Gastroesophageal sphincter (tissue), 4 donors: ENCODE results near the gene CRISP1. TPM values are rescaled to one million over a fixed set of nuclear protein-coding genes. Genes with fewer than 3 reads are reported as not detected.

Experiments
- ATAC-seq: fragments of 150-250 bp; one replicate; pipeline ENCODE4 v1.9.1; 2016; ENCODE audit warnings: mild to moderate bottlenecking, moderate library complexity
- H3K27ac ChIP-seq, 4 donors: fragments of 200-600 bp; sonication (generic) in 3 of 4; 1 replicate in 3 of 4; 2 replicates in 1 of 4; pipeline ENCODE4 v1.5.1; 2016 to 2019
- H3K27me3 ChIP-seq: fragments of 200-600 bp; sonication (generic); one replicate; pipeline ENCODE4 v1.5.1; 2019
- H3K36me3 ChIP-seq, 2 donors: fragments of 200-600 bp; sonication (generic); one replicate each; pipeline ENCODE4 v1.5.1; 2019; ENCODE audit warnings: control low read depth in 1 of 2
- H3K4me1 ChIP-seq, 3 donors: fragments of 200-600 bp; sonication (generic); 1 replicate in 2 of 3; 2 replicates in 1 of 3; pipeline ENCODE4 v1.5.1; 2016 to 2019; ENCODE audit warnings: control low read depth in 2 of 3
- H3K4me3 ChIP-seq, 2 donors: fragments of 200-600 bp; sonication (generic); one replicate each; pipeline ENCODE4 v1.5.1; 2019; ENCODE audit warnings: mild to moderate bottlenecking in 1 of 2, moderate library complexity in 1 of 2
- H3K9me3 ChIP-seq, 3 donors: fragments of 200-600 bp; sonication (generic); one replicate each; pipeline ENCODE4 v1.5.1; 2017 to 2019; ENCODE audit warnings: control low read depth in 2 of 3
- EP300 ChIP-seq: sonication (generic); formaldehyde crosslinking; IDR thresholded peaks from one replicate; pipeline ENCODE4 v1.6.1; 2017; ENCODE audit warnings: antibody characterized with exemption, mild to moderate bottlenecking
- POLR2A ChIP-seq, 2 donors: fragments of 450-650 bp; IDR thresholded peaks; one replicate each; pipeline ENCODE4 v1.6.1; 2017; ENCODE audit warnings: antibody characterized with exemption in 2 of 2, mild to moderate bottlenecking in 2 of 2, moderate library complexity in 1 of 2
- POLR2AphosphoS5 ChIP-seq: sonication (generic); formaldehyde crosslinking; IDR thresholded peaks from one replicate; pipeline ENCODE4 v1.6.1; 2017; ENCODE audit warnings: antibody characterized with exemption
- WGBS, 2 donors: methylation state at CpG; one replicate each; pipeline ENCODE4 v1.1.5; 2018; ENCODE audit warnings: low coverage in 1 of 2; 5-methylcytosine and 5-hydroxymethylcytosine counted together
- total RNA-seq, 4 donors: library from RNA; depleted of rRNA; stranded (reverse); fragments of >200 nt; gene quantifications; one replicate each; pipeline ENCODE4 v1.1.0, GENCODE V29; 2016
- TF ChIP-seq, protein P1 (sequence below), 4 experiments: fragments of 200-600 bp in 2 of 4; fragments of 450-650 bp in 2 of 4; sonication (generic) in 1 of 4; IDR thresholded peaks; one replicate each; pipeline ENCODE4 v1.5.1; 2017 to 2019; ENCODE audit warnings: antibody characterized with exemption in 4 of 4, mild to moderate bottlenecking in 2 of 4, moderate library complexity in 2 of 4

Gene CRISP1
- total RNA-seq, 4 donors from 2014 or later, result not detected

DNA sequence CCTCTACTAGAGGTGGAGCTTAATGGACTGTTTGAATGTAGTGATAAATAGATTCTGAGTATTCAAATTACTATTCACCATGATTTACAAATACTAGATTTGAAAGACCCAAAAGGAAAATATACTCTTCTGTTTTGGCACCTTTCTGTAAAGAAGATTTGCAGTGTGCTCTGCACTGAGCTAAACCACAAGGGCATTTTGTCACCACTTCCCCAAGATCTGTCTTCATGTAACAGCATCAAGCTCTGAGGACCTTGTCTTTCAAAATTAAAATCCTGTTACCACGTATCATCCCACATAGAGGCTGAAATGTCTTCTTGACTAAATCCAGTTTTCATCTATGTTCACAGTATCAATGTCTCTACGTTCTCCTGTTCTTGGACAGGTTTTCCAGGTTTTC lies 76.0 kb downstream of the CRISP1 start:
- H3K27ac ChIP-seq, result no peak overlapping the region
- H3K4me1 ChIP-seq, result no peaks in the 10 kb centered on the region
- TF ChIP-seq, protein P1, sequence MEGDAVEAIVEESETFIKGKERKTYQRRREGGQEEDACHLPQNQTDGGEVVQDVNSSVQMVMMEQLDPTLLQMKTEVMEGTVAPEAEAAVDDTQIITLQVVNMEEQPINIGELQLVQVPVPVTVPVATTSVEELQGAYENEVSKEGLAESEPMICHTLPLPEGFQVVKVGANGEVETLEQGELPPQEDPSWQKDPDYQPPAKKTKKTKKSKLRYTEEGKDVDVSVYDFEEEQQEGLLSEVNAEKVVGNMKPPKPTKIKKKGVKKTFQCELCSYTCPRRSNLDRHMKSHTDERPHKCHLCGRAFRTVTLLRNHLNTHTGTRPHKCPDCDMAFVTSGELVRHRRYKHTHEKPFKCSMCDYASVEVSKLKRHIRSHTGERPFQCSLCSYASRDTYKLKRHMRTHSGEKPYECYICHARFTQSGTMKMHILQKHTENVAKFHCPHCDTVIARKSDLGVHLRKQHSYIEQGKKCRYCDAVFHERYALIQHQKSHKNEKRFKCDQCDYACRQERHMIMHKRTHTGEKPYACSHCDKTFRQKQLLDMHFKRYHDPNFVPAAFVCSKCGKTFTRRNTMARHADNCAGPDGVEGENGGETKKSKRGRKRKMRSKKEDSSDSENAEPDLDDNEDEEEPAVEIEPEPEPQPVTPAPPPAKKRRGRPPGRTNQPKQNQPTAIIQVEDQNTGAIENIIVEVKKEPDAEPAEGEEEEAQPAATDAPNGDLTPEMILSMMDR (IDR thresholded peaks at IDR 0.05), result no peak
- TF ChIP-seq POLR2A (IDR thresholded peaks at IDR 0.05), result no peak
- no peak for TF ChIP-seq EP300
- TF ChIP-seq POLR2AphosphoS5, result no peak
- no peak for ATAC-seq
- H3K27me3 ChIP-seq, result no peaks in the 10 kb centered on the region
- no peaks in the 10 kb centered on the region for H3K36me3 ChIP-seq
- H3K9me3 ChIP-seq, result no peaks in the 10 kb centered on the region
- no peak overlapping the region for H3K4me3 ChIP-seq
- WGBS, 2 donors, result 78% methylated on average over 2 of the region's 2 CpGs; no CpG with 5 or more reads in 1 of the 2 donors

DNA sequence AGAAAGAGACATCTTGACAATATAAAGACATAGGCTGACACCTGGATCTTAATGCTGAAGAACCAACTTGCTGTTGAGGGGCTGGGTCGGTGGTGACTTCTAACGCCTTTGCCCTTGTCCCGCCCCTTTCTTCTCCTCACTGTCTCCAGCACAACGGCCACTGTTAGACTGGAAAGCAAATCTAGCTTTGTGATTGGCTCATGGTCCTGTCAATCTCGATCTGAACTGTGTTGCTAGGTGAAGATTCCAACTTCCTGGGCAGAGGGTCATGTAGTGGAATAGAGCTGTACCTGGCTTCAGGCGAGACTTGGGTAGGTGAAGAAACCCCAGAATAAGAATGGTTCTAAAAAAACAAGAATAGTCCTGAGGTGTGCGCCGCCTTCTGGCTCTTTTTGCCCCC lies 79.2 kb downstream of the CRISP1 start, which contains the start of gene PGK2:
PGK2 (minus strand) TSS at position 110 of the 400 bp plus-strand sequence; CDS start at position 12, 98 bp downstream.
- no peak for TF ChIP-seq POLR2AphosphoS5
- TF ChIP-seq EP300, result no peak
- TF ChIP-seq POLR2A (IDR thresholded peaks at IDR 0.05), result no peak
- TF ChIP-seq, protein P1 (IDR thresholded peaks at IDR 0.05), result no peak
- no peak for ATAC-seq
- H3K4me3 ChIP-seq, result no peak within 1 kb of the TSS
- H3K9me3 ChIP-seq, result no peaks in the 10 kb centered on the region
- no peaks in the 10 kb centered on the region for H3K27me3 ChIP-seq
- no peaks in the 10 kb centered on the region for H3K4me1 ChIP-seq
- H3K27ac ChIP-seq, result no peak within 1 kb of the TSS
- WGBS, 2 donors, result 77 to 92% methylated on average over 2 to 5 of the region's 8 CpGs
- H3K36me3 ChIP-seq, result no peaks in the 10 kb centered on the region

DNA sequence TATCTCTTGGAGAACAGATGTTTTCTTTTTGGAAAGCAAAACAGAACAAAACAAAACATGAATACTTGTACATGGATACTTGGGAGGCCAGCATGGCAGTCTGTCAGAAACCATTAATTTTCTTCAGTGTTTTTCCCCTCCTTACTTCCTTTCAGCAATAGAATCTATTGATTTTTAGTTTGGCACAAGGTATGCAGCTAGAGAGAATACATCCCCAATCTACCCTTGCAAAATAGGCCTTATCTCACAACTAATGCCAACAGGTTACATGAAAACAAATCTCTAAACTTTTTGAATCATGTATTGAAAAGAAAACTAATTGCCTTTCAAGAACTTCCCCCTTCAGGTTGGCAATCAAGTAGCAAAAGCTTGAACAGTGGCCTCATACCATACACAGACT lies 82.1 kb downstream of the CRISP1 start:
- ATAC-seq, result no peak
- no peak overlapping the region for H3K27ac ChIP-seq
- no peaks in the 10 kb centered on the region for H3K27me3 ChIP-seq
- no peaks in the 10 kb centered on the region for H3K9me3 ChIP-seq
- TF ChIP-seq POLR2A (IDR thresholded peaks at IDR 0.05) (no peak), POLR2AphosphoS5 (no peak), EP300 (no peak)
- TF ChIP-seq, protein P1 (IDR thresholded peaks at IDR 0.05), result no peak
- H3K4me3 ChIP-seq, result no peak overlapping the region
- H3K36me3 ChIP-seq, result no peaks in the 10 kb centered on the region
- no peaks in the 10 kb centered on the region for H3K4me1 ChIP-seq

Other genes starting within 250 kb of the CRISP1 start
- gene RHAG, start 229.7 kb downstream of the CRISP1 start, total RNA-seq, result under 1 TPM in 3 of 4 donors, not detected in 1; 0.25 to 0.94 (median 0.27) TPM
- gene CRISP2, start 153.0 kb downstream of the CRISP1 start, total RNA-seq, result not detected
- gene CRISP3, start 122.1 kb downstream of the CRISP1 start, total RNA-seq, result 10 to 100 TPM in 1 of 4 donors, under 1 TPM in 1, not detected in 2; 0.12 to 35.3 TPM
- not detected for gene PGK2, start 79.2 kb downstream of the CRISP1 start, total RNA-seq
- not detected for gene DEFB114, start 97.6 kb upstream of the CRISP1 start, total RNA-seq
- gene DEFB113, start 103.1 kb upstream of the CRISP1 start, total RNA-seq, result not detected
- not detected for gene DEFB110, start 155.5 kb upstream of the CRISP1 start, total RNA-seq
- not detected for gene DEFB112, start 183.4 kb upstream of the CRISP1 start, total RNA-seq